ENCODE measurements around the gene RANGRF. TPM values are rescaled to one million over a fixed set of nuclear protein-coding genes. Genes with fewer than 3 reads are reported as not detected.

Gene RANGRF
- total and polyA plus RNA-seq, 4 donors = 15.5 to 60.1 (median 35.4) TPM

GRCh38 chr17:8268550-8269298, 19.7 kb upstream of the RANGRF start:
- Histone ChIP-seq H3K4me3 (no peak overlapping the region), H3K4me1 (ENCODE audit: control insufficient read depth in 5 of 5, insufficient read depth in 5 of 5, low read length in 5 of 5) (no peaks in the 10 kb centered on the region), H3K36me3 (ENCODE audit: control insufficient read depth in 4 of 4, insufficient read depth in 4 of 4, low read length in 4 of 4) (peaks cover 0 to 47% (median 18%) of the 10 kb centered on the region in 4 donors), H3K9me3 (ENCODE audit: control insufficient read depth in 4 of 4, insufficient read depth in 3 of 4, low read length in 3 of 4) (no peaks in the 10 kb centered on the region), H3K27me3 (ENCODE audit: control insufficient read depth in 3 of 3, insufficient read depth in 3 of 3, low read length in 2 of 3) (no peaks in the 10 kb centered on the region), H3K27ac (ENCODE audit: low read depth in 1 of 2, low read length in 1 of 2) (no peak overlapping the region), H3K9ac (ENCODE audit: insufficient read depth in 1 of 2, low read length in 2 of 2) (no peak overlapping the region)
- 93% methylated on average over 29 of the region's 29 CpGs for WGBS, 2 donors
- no peak for TF ChIP-seq CTCF (IDR thresholded peaks at IDR 0.05; ENCODE audit: control extremely low read depth, extremely low read depth)
- ATAC-seq (ENCODE audit: insufficient read depth, low FRiP score) (no peak), DNase-seq (no peak)

- H3K27ac ChIP-seq (ENCODE audit: low read depth in 1 of 2, low read length in 1 of 2) = no peak overlapping the region
- ATAC-seq (ENCODE audit: insufficient read depth, low FRiP score) (no peak), DNase-seq (no peak)
- TF ChIP-seq CTCF (IDR thresholded peaks at IDR 0.05; ENCODE audit: control extremely low read depth, extremely low read depth) = no peak
- peaks cover 0 to 15% (median 5%) of the 10 kb centered on the region in 4 donors for H3K36me3 ChIP-seq (ENCODE audit: control insufficient read depth in 4 of 4, insufficient read depth in 4 of 4, low read length in 4 of 4)
- no peak overlapping the region for H3K4me3 ChIP-seq
- no peak overlapping the region for H3K9ac ChIP-seq (ENCODE audit: insufficient read depth in 1 of 2, low read length in 2 of 2)
- H3K9me3 ChIP-seq (ENCODE audit: control insufficient read depth in 4 of 4, insufficient read depth in 3 of 4, low read length in 3 of 4) = no peaks in the 10 kb centered on the region
- no peaks in the 10 kb centered on the region for H3K27me3 ChIP-seq (ENCODE audit: control insufficient read depth in 3 of 3, insufficient read depth in 3 of 3, low read length in 2 of 3)
- WGBS, 2 donors = 89 to 98% methylated on average over 1 of the region's 1 CpG
- peaks cover 0 to 6% (median 0%) of the 10 kb centered on the region in 5 donors for H3K4me1 ChIP-seq (ENCODE audit: control insufficient read depth in 5 of 5, insufficient read depth in 5 of 5, low read length in 5 of 5)
These were observed 16.0 kb upstream of the RANGRF start for GRCh38 chr17:8272421-8272820.

- ATAC-seq (ENCODE audit: insufficient read depth, low FRiP score) (no peak), DNase-seq (peak in 2 of 3 donors; percentile 57 to 82)
- Histone ChIP-seq H3K9ac (ENCODE audit: insufficient read depth in 1 of 2, low read length in 2 of 2) (no peak overlapping the region), H3K27ac (ENCODE audit: low read depth in 1 of 2, low read length in 1 of 2) (no peak overlapping the region), H3K4me3 (no peak overlapping the region), H3K4me1 (ENCODE audit: control insufficient read depth in 5 of 5, insufficient read depth in 5 of 5, low read length in 5 of 5) (peaks cover 0 to 6% (median 0%) of the 10 kb centered on the region in 5 donors), H3K36me3 (ENCODE audit: control insufficient read depth in 4 of 4, insufficient read depth in 4 of 4, low read length in 4 of 4) (peaks cover 0 to 6% (median 4%) of the 10 kb centered on the region in 4 donors), H3K27me3 (ENCODE audit: control insufficient read depth in 3 of 3, insufficient read depth in 3 of 3, low read length in 2 of 3) (no peaks in the 10 kb centered on the region), H3K9me3 (ENCODE audit: control insufficient read depth in 4 of 4, insufficient read depth in 3 of 4, low read length in 3 of 4) (no peaks in the 10 kb centered on the region)
- TF ChIP-seq CTCF (IDR thresholded peaks at IDR 0.05; ENCODE audit: control extremely low read depth, extremely low read depth) = no peak
- WGBS, 2 donors = 87 to 91% methylated on average over 4 of the region's 4 CpGs
These were observed 14.5 kb upstream of the RANGRF start for GRCh38 chr17:8273884-8274444.

Measured in lung (tissue), 12 donors.